ENCODE results near the gene UCKL1.
"Not testable (repeated sequence)": the region's sequence is repeated elsewhere in the genome, so short reads cannot be mapped to it uniquely, and the experiment has no call there.

Gene UCKL1

GRCh38 chr20:63972312-63973159 lies 16.3 kb upstream of the UCKL1 start:
- DNase-seq (ENCODE audit: low read depth in 3 of 3): no peak

- not testable (repeated sequence) for DNase-seq (ENCODE audit: low read depth in 3 of 3)
Measured at GRCh38 chr20:63971960-63972311, 15.7 kb upstream of the UCKL1 start.

GRCh38 chr20:63970714-63971431 lies 14.7 kb upstream of the UCKL1 start:
- no peak for DNase-seq (ENCODE audit: low read depth in 3 of 3)

DNA sequence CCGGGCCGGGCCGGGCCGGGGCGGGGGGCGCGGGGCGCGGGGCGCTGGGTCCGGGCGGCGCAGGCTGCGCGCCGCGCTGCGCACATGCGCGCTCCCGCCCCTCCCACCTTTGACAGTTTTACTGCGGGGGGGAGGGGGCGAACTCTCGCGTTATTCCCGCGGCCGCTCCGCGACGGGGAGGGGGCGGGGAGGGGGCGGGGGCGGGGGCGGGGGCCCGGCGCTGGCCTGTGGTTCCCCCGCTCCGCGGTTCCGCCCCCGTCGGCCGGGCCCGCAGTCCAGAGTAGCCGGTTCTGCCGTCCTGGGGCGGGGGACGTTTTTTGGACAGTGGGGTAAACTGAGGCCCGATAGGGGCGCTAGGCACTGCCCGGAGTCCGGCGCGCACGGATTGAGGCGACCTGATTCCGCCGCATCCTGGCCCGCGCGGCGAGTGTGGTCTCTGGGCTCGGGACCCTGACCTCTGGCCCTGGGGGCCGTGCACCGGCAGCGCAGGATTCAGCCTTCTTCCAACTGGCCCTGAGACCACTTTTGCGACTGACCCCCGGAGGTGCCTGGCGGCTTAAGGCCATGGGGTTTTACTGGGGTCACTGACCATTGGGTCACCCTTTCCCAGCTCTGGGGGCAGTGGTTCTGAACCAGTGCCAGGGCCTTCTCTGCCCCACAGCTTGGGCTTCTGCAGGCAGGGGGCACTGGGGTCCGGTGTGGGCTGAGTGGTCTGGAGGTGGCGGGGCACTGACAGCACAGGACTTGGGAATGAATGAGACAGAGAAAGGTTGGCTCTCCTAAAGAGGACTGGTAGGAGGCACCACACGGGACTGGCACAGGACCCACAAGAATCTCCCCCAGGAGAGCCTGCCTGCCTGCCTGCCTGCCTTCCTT lies 13.9 kb upstream of the UCKL1 start, which contains the start of gene ZNF512B:
Gene ZNF512B (minus strand): TSS at position 93 of the 876 bp plus-strand sequence. CDS start 1,980 bp downstream, outside the sequence.
- DNase-seq (ENCODE audit: low read depth in 3 of 3): peak in 2 of 3 experiments; percentile 46 to 52

- DNase-seq (ENCODE audit: low read depth in 3 of 3): peak in 1 of 3 experiments; percentile 41
Measured at GRCh38 chr20:63968928-63969760, 12.9 kb upstream of the UCKL1 start.

GRCh38 chr20:63968136-63968927 lies 12.1 kb upstream of the UCKL1 start:
- no peak for DNase-seq (ENCODE audit: low read depth in 3 of 3)

GRCh38 chr20:63967330-63968135 lies 11.3 kb upstream of the UCKL1 start:
- no peak for DNase-seq (ENCODE audit: low read depth in 3 of 3)

GRCh38 chr20:63966944-63967322 lies 10.7 kb upstream of the UCKL1 start:
- DNase-seq (ENCODE audit: low read depth in 3 of 3): no peak

- DNase-seq (ENCODE audit: low read depth in 3 of 3): no peak
Measured at GRCh38 chr20:63966172-63966943, 10.1 kb upstream of the UCKL1 start.

DNA sequence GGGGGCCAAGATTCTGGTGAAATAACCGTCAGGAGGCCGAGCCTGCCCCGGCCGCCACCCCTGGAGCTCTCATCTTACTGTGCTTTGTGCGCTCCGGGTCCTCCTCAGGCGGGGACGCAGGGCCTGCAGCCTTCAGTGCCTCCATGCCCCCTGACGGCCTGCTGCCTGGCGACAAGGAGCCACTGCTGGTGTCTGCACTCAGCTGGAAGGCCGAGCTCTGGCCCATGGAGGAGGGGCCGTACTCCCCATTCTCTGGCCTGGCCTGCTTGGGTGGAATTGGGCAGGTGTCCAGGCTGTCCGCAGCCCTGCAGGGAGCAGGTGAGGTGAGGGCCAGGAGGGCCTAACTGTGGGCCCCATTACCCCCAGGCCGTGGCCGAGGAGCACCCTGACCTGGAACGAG lies 8.2 kb upstream of the UCKL1 start:
- no peak for DNase-seq (ENCODE audit: low read depth in 3 of 3)

DNA sequence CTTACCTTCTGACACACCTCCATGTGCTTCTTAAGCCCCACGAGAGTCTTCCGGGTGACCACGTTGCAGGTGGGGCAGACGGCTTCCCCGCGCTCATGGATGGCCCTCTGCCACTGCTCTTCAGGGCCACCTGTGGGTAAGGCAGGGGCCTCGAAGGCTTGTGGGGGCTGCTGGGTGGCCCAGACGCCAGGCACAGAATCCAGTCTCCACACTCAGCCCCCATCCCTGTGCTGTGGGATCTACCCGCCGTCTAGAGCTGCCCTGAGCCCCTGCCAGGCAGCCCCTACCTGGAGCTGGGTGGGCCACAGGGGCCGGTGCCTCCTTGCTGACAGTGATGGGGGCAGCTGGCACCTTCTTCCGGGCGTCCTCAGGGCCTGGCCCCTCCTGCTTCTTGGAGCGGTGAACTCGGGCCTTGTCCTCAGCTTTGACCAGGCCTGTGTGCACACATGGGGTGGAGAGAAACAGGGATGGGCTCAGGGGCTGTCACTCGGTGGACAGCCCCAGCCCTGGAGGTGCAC lies 7.6 kb upstream of the UCKL1 start:
- DNase-seq (ENCODE audit: low read depth in 3 of 3): no peak

GRCh38 chr20:63963348-63963741 lies 7.1 kb upstream of the UCKL1 start:
- no peak for DNase-seq (ENCODE audit: low read depth in 3 of 3)

DNA sequence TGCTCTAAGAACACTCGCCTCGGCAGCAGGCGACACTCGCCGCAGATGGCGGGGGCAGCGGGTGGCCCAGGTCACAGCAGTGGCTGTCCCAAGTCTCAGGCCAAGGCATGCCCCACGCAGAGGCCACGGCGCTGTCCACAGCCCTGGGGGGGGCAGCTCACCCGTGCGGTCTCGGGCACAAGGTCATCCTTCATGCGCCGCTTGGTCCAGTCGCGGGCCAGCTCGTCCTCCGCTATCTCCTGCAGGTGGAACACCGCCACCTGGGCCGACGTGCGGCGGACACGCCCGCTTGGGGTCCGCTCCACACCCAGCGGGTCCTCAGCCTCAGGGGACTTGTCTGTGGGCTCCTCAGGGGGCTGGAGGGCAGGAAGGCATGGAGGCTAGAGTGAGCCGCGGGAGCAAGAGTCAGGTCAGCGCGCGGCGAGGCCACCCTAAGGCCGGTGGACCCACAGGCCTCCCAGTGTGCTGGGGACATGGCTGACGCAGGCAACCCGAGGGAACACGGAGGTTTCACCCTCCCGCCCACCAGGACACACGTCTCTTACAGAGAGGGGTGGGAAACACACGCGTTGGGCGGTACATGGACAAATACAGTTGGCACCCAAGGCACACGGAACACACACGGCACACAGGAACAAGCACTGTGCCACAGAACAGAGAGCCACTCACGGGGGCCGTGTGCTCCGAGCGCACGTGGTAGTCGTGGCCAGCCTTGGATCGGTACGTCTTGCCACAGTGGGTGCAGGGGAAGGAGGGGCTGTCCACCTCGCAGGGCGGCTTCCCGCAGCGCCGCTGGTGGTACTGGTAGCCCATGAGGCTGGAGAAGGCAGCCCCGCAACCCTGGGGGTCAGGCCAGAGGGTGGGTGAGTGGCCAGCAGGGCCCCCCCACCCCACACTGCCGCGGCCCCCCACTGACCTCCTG lies 6.5 kb upstream of the UCKL1 start:
- no peak for DNase-seq (ENCODE audit: low read depth in 3 of 3)

DNA sequence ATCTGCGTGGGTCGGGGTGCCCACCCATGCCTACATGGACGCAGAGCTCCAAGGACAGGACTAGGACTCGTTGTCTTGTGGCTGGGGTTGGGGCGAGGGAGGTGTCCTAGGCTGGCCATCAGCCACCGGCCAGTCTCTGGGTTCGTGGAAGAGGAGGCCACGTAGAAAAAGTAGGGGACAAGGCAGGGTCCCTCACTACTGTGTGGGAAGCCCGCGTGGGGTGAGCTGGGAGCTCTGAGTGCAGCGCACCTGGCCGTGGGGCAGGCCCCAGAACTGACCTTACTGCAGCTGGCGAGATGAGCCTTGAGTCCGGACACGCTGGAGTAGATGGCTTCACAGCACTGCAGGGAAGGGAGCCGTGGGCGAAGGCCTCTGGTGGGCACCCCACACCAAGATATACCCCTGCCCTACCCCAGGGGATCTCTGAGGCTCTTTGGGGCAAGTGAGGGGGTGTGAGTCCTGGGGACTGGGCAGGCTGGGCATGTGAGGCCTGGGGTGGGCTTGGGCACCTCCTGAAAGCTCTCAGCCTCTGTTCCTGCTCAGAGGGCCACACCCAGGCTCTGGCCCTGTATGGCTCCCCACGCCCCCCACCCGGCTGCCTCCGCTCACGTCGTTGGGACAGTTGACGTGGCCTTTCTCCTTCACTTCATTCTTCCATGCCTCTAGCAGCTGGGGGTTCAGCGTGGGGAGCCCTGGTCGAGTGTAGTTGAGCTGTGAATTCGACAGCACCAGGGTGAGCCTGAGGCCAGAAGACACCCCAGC lies 5.6 kb upstream of the UCKL1 start:
- no peak for DNase-seq (ENCODE audit: low read depth in 3 of 3)

GRCh38 chr20:63960654-63961621 lies 4.7 kb upstream of the UCKL1 start:
- DNase-seq (ENCODE audit: low read depth in 3 of 3): not testable (repeated sequence)

All from stimulated activated CD4-positive, alpha-beta T cell treated with anti-CD3 and anti-CD28 coated beads, TNF-alpha, amount 100 ng/mL, for 4 hours (primary cell).